GDM1 (cell line): ENCODE measurements around the gene SORL1-AS1.
A peak's percentile ranks its signal among the peaks of the same experiment; 100 is the strongest.
"Not testable (repeated sequence)": the region's sequence is repeated elsewhere in the genome, so short reads cannot be mapped to it uniquely, and the experiment has no call there.

Experiments used
- DNase-seq: peaks from one replicate; lab custom pipeline; 2025; lab: John Stamatoyannopoulos, UW

Gene SORL1-AS1

DNA sequence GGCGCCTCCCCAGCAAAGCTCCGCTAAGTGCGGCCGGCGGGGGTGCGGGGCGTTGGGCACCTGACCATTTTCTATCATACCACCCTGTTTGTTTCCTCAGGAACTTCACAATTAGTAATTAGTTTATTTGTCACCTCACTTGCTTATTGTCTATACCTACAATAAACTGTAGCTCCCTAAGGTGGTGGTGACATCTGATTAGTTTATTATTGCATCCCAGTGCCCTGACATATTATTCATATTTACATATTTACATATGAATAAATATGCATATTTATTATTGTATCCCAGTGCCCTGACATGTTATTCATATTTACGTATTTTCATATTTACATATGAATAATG is 25.4 kb downstream of the SORL1-AS1 start:
- no peak for DNase-seq

GRCh38 chr11:121426476-121427399 is 26.0 kb downstream of the SORL1-AS1 start:
- no peak for DNase-seq

GRCh38 chr11:121425828-121426227 is 26.9 kb downstream of the SORL1-AS1 start:
- no peak for DNase-seq

DNA sequence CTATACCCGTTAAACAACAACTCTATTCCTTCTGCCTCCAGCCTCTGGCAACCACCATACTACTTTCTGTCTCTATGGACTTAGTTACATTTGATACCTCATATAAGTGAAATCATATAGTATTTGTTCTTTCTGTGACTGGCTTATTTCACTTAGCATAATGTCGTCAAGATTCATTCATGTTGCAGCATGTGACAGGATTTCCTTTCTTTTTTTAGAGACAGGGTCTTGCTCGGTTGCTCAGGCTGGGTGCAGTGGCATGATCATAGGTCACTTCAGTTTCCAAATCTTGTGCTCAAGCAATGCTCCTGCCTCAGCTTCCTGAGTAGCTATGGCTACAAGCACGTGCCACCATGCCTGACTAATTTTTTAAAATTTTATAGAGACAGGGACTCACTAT is 30.1 kb downstream of the SORL1-AS1 start:
- no peak for DNase-seq

- DNase-seq, result no peak
Observed at GRCh38 chr11:121421149-121421901, 31.4 kb downstream of the SORL1-AS1 start.

DNA sequence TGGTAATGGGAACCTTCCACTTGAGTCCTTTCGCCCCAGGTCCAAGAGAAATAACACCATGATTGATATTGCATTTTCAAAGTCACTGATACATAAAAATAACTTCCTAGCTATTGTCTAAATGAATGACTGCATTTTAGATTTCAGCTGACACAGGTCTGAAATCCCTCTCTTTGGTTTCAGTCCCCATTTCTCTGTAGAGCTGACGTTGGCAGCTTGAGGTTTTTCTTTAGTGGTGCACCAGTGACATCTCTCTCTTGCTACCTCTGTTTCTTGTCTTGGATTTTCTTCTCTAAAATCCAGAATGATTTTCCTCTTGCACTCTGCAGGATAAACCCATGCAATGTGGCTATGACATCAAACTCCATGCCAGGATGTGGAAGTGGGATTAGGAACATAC is 32.4 kb downstream of the SORL1-AS1 start:
- no peak for DNase-seq

DNA sequence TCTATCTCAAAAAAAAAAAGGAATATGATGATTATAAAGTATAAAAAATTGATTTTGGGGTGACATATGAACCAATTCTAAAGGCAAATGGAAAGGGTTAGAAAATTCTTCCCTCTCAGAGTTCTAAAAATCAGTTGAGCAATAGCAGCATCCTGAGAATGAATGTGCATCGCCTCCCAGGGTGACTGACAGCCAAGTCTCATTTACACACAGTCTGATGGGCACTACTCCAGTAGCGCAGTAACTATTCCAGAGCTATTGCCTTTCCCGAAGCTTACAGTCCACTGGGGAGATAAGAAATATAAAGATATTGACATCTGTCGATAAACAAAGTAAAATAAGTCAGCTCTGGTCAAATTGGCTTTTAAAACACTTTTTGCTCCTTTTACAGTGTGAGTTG is 32.9 kb downstream of the SORL1-AS1 start:
- no peak for DNase-seq

- no peak for DNase-seq
Observed at GRCh38 chr11:121418625-121419114, 34.1 kb downstream of the SORL1-AS1 start.

GRCh38 chr11:121417607-121418006 is 35.2 kb downstream of the SORL1-AS1 start:
- no peak for DNase-seq

GRCh38 chr11:121417055-121417551 is 35.7 kb downstream of the SORL1-AS1 start:
- peak; percentile 93 for DNase-seq

DNA sequence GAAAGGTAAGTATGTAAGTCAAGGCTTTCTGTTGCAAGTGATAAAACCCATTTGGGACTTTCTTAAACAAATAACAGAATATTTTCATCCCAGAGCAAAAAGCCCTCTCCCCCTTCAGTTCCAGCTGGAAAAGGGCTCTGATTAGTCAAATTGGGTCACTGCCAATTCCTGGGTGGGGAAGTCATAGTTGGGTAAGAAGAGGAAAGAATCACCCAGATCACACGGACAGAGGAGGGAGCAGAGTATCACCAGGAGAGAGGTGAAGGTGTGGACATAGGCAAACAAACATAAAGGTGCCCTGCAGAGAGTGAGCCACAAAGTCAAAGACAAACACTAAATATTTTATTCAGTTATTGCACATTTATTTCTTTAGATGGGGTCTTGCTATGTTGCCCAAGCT is 36.9 kb downstream of the SORL1-AS1 start:
- DNase-seq, result no peak

GRCh38 chr11:121414141-121414913 is 38.4 kb downstream of the SORL1-AS1 start:
- no peak for DNase-seq

- no peak for DNase-seq
Observed at GRCh38 chr11:121412711-121413415, 39.9 kb downstream of the SORL1-AS1 start.

GRCh38 chr11:121412000-121412587 is 40.7 kb downstream of the SORL1-AS1 start:
- no peak for DNase-seq

DNA sequence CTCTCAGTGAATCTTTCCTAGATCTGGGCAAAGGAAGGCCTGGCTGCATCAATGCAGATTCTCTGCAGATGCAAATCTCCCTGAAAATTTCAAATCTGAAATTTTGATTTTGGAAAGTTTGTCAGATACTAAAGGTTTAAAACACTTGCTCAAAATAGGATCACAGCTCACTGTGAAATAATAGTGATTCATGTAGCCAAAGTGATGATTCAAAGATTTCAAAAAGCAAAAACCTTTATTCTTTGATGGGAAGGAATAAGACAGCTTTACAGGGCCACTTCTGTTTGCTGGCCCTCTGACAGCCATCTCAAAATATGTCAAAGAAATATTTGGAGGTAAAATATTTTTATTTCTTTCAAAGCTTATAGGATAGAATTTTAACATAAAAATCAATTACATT is 41.4 kb downstream of the SORL1-AS1 start:
- not testable (repeated sequence) for DNase-seq

- not testable (repeated sequence) for DNase-seq
Observed at GRCh38 chr11:121410041-121410440, 42.7 kb downstream of the SORL1-AS1 start.

GRCh38 chr11:121408830-121409229 is 43.9 kb downstream of the SORL1-AS1 start:
- DNase-seq, result no peak

- no peak for DNase-seq
Observed at GRCh38 chr11:121406291-121406690, 46.5 kb downstream of the SORL1-AS1 start.

GRCh38 chr11:121405646-121406045 is 47.1 kb downstream of the SORL1-AS1 start:
- no peak for DNase-seq

GRCh38 chr11:121394785-121395184 is 58.0 kb downstream of the SORL1-AS1 start:
- DNase-seq, result no peak

- DNase-seq, result no peak
Observed at GRCh38 chr11:121393855-121394254, 58.9 kb downstream of the SORL1-AS1 start.
